Ovary (tissue), 9 donors: ENCODE results near the gene SORL1. TPM values are rescaled to one million over a fixed set of nuclear protein-coding genes. Genes with fewer than 3 reads are reported as not detected.

Experiments
- DNase-seq, 5 donors: peaks; one replicate each; pipeline ENCODE4 v3.0.0-alpha.2; 2019 to 2020
- H3K27ac ChIP-seq, 2 donors: fragments of 200-600 bp; one replicate each; pipeline versions ENCODE4 v1.5.1 to v1.8.0; 2019 to 2022
- H3K27me3 ChIP-seq: fragments of 200-600 bp; one replicate; pipeline ENCODE4 v1.8.0; 2022
- H3K36me3 ChIP-seq: fragments of 200-600 bp; sonication (generic); one replicate; pipeline ENCODE4 v1.5.1; 2019
- H3K4me1 ChIP-seq: one replicate; pipeline ENCODE4 v1.8.1; 2013; ENCODE audit warnings: mild to moderate bottlenecking, moderate library complexity; ENCODE audit not compliant: insufficient read depth
- H3K4me3 ChIP-seq: fragments of 200-600 bp; sonication (generic); one replicate; pipeline ENCODE4 v1.5.1; 2017
- H3K9me3 ChIP-seq, 2 donors: fragments of 200-600 bp in 1 of 2; sonication (generic) in 1 of 2; one replicate each; pipeline versions ENCODE4 v1.5.1 to v1.8.1; 2013 to 2019; ENCODE audit warnings: mild to moderate bottlenecking in 1 of 2, moderate library complexity in 1 of 2
- EP300 ChIP-seq: sonication (generic); formaldehyde crosslinking; IDR thresholded peaks from one replicate; pipeline ENCODE4 v1.6.1; 2017; ENCODE audit warnings: antibody characterized with exemption
- POLR2A ChIP-seq: fragments of 450-650 bp; IDR thresholded peaks from one replicate; pipeline ENCODE4 v1.6.1; 2017; ENCODE audit warnings: antibody characterized with exemption, mild to moderate bottlenecking, moderate library complexity
- WGBS, 3 donors: extraction: QIAGEN DNeasy Blood & Tissue Kit in 1 of 3; methylation state at CpG; one replicate each; pipeline versions ENCODE4 v1.1.5 to v1.1.7; 2013 to 2017; 5-methylcytosine and 5-hydroxymethylcytosine counted together
- intact Hi-C, 4 donors: fragments of 100-400 bp; cut with DNase I; formaldehyde crosslinking; loops; one replicate each; pipeline versions ENCODE4 v1.11.0 to v1.15.1; 2022 to 2023
- polyA plus RNA-seq, 2 donors: library from polyadenylated mRNA; stranded (reverse); fragments of 200-250 nt in 1 of 2; fragments of 350-450 nt in 1 of 2; fragmentation: Illumina TruSeq in 1 of 2; extraction: RNeasy Lipid Tissue Mini Kit (QIAGEN cat#74804) in 1 of 2; gene quantifications; one replicate each; pipeline ENCODE4 v1.2.3, GENCODE V29; 2013 to 2014
- total RNA-seq, 7 donors: library from RNA; depleted of rRNA in 2 of 7; stranded (reverse); fragments of >200 nt in 2 of 7; fragmentation: NEBNext Ultra II Directional in 3 of 7; extraction: Animal tissue kit (Norgen Biotek cat#: 25700) in 3 of 7; gene quantifications; one replicate each; pipeline versions ENCODE4 v1.1.0 to v1.2.4, GENCODE V29; 2016 to 2023
- TF ChIP-seq, protein P1 (sequence below), 3 donors: fragments of 450-650 bp in 2 of 3; fragments of 200-600 bp in 1 of 3; IDR thresholded peaks; one replicate each; pipeline versions ENCODE4 v1.5.1 to v1.8.0; 2016 to 2022; ENCODE audit warnings: antibody characterized with exemption in 3 of 3, mild to moderate bottlenecking in 1 of 3
- donor health status: DM: no; HTN: no; CAD: no; lungs with moderate emphysema.
- donor health status: DM: no; HTN: no; CAD: no.
- donor health status: Bipolar disorder and iron deficiency.
- donor health status: DM: yes; HTN: yes; CAD: no.
- donor health status: DM: no; HTN: no; CAD: no.
- donor health status: DM: yes; HTN: yes; CAD: no.

SORL1 gene
- total and polyA plus RNA-seq, 9 donors: 2.9 to 64.5 (median 23.4) TPM

DNA sequence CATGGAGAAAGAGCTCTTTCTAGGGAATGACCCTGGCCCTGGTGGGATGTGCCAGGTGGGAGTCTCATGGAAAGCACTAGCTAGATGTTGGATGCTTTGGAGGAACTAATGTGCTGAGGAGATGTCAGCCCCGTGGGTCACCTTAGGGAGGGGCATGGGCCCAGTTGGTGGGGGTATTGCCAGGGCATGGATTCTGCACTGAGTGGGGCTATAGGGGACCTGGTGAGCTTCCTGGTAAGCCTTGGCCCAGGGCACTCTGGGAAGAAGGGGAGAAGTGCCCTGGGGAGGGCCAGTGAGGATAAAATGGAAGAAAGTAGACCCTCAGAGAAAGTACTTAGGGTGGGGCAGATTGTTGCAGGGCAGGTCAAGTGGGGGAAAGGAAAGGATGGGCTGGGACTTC lies 65.9 kb downstream of the SORL1 start:
- Histone ChIP-seq H3K27me3 (no peaks in the 10 kb centered on the region), H3K9me3 (no peaks in the 10 kb centered on the region), H3K36me3 (no peaks in the 10 kb centered on the region), H3K4me3 (no peak overlapping the region), H3K4me1 (no peaks in the 10 kb centered on the region), H3K27ac (no peak overlapping the region)
- intact Hi-C loops: no loop called here
- DNase-seq: no peak
- WGBS, 3 donors: 74 to 92% (median 89%) methylated on average over 1 of the region's 1 CpG
- no peak for TF ChIP-seq EP300
- no peak for TF ChIP-seq POLR2A
- TF ChIP-seq, protein P1, sequence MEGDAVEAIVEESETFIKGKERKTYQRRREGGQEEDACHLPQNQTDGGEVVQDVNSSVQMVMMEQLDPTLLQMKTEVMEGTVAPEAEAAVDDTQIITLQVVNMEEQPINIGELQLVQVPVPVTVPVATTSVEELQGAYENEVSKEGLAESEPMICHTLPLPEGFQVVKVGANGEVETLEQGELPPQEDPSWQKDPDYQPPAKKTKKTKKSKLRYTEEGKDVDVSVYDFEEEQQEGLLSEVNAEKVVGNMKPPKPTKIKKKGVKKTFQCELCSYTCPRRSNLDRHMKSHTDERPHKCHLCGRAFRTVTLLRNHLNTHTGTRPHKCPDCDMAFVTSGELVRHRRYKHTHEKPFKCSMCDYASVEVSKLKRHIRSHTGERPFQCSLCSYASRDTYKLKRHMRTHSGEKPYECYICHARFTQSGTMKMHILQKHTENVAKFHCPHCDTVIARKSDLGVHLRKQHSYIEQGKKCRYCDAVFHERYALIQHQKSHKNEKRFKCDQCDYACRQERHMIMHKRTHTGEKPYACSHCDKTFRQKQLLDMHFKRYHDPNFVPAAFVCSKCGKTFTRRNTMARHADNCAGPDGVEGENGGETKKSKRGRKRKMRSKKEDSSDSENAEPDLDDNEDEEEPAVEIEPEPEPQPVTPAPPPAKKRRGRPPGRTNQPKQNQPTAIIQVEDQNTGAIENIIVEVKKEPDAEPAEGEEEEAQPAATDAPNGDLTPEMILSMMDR (IDR thresholded peaks at IDR 0.05): no peak

- 65 to 74% (median 67%) methylated on average over 4 of the region's 4 CpGs for WGBS, 3 donors
- no peak overlapping the region for H3K4me3 ChIP-seq
- H3K36me3 ChIP-seq: no peaks in the 10 kb centered on the region
- H3K9me3 ChIP-seq: no peaks in the 10 kb centered on the region
- no peak overlapping the region for H3K27ac ChIP-seq
- no peaks in the 10 kb centered on the region for H3K4me1 ChIP-seq
- intact Hi-C loops: no loop called here
- DNase-seq: no peak
- TF ChIP-seq EP300: no peak
- no peak for TF ChIP-seq POLR2A
- TF ChIP-seq, protein P1 (IDR thresholded peaks at IDR 0.05): no peak
- no peaks in the 10 kb centered on the region for H3K27me3 ChIP-seq
Measured at GRCh38 chr11:121520243-121521144, 68.4 kb downstream of the SORL1 start.

GRCh38 chr11:121521145-121522042 lies 69.3 kb downstream of the SORL1 start:
- 85 to 94% (median 89%) methylated on average over 4 of the region's 4 CpGs for WGBS, 3 donors
- Histone ChIP-seq H3K36me3 (no peaks in the 10 kb centered on the region), H3K4me3 (no peak overlapping the region), H3K27ac (no peak overlapping the region), H3K4me1 (no peaks in the 10 kb centered on the region), H3K9me3 (no peaks in the 10 kb centered on the region), H3K27me3 (no peaks in the 10 kb centered on the region)
- no peak for DNase-seq
- intact Hi-C loops: no loop called here
- TF ChIP-seq EP300: no peak

GRCh38 chr11:121522043-121522941 lies 70.2 kb downstream of the SORL1 start:
- no peak overlapping the region for H3K27ac ChIP-seq

More at GRCh38 chr11:121522043-121522941, 70.2 kb downstream of the SORL1 start:
- Histone ChIP-seq H3K4me3 (no peak overlapping the region), H3K36me3 (no peaks in the 10 kb centered on the region), H3K4me1 (no peaks in the 10 kb centered on the region), H3K9me3 (no peaks in the 10 kb centered on the region), H3K27me3 (no peaks in the 10 kb centered on the region)
- 92 to 95% (median 93%) methylated on average over 11 of the region's 11 CpGs for WGBS, 3 donors
- TF ChIP-seq, protein P1 (IDR thresholded peaks at IDR 0.05): no peak
- TF ChIP-seq POLR2A (no peak), EP300 (no peak)
- intact Hi-C loops: no loop called here
- DNase-seq: no peak
